ENCODE data around the gene IFT27.
A peak's percentile ranks its signal among the peaks of the same experiment; 100 is the strongest.

IFT27 gene

GRCh38 chr22:36795633-36796032, 19.7 kb upstream of the IFT27 start:
- Mint-ChIP-seq H3K4me3 (no peak overlapping the region), H3K4me1 (peaks cover 12% of the 10 kb centered on the region), H3K36me3 (ENCODE audit: low read depth) (no peaks in the 10 kb centered on the region), H3K27me3 (ENCODE audit: low read depth) (peaks cover 16% of the 10 kb centered on the region), H3K9me3 (no peaks in the 10 kb centered on the region), H3K27ac (peak overlapping the region in 1 of 3 experiments; percentile 47)
- no peak for TF ChIP-seq CTCF (IDR thresholded peaks at IDR 0.05; ENCODE audit: unreplicated experiment in 3 of 3)

- H3K27me3 Mint-ChIP-seq (ENCODE audit: low read depth): peaks cover 25% of the 10 kb centered on the region
- H3K4me1 Mint-ChIP-seq: no peaks in the 10 kb centered on the region
- no peak overlapping the region for H3K4me3 Mint-ChIP-seq
- no peaks in the 10 kb centered on the region for H3K9me3 Mint-ChIP-seq
- no peak overlapping the region for H3K27ac Mint-ChIP-seq
- H3K36me3 Mint-ChIP-seq (ENCODE audit: low read depth): no peaks in the 10 kb centered on the region
- no peak for TF ChIP-seq CTCF (IDR thresholded peaks at IDR 0.05; ENCODE audit: unreplicated experiment in 3 of 3)
These were observed 14.7 kb upstream of the IFT27 start for GRCh38 chr22:36790648-36791047.

- Mint-ChIP-seq H3K4me3 (no peak overlapping the region), H3K27ac (no peak overlapping the region), H3K4me1 (peaks cover 5% of the 10 kb centered on the region), H3K9me3 (no peaks in the 10 kb centered on the region), H3K27me3 (ENCODE audit: low read depth) (peaks cover 45% of the 10 kb centered on the region), H3K36me3 (ENCODE audit: low read depth) (no peaks in the 10 kb centered on the region)
- no peak for TF ChIP-seq CTCF (IDR thresholded peaks at IDR 0.05; ENCODE audit: unreplicated experiment in 3 of 3)
These were observed 11.5 kb upstream of the IFT27 start for GRCh38 chr22:36787204-36787988.

- no peaks in the 10 kb centered on the region for H3K9me3 Mint-ChIP-seq
- H3K36me3 Mint-ChIP-seq (ENCODE audit: low read depth): no peaks in the 10 kb centered on the region
- no peak overlapping the region for H3K4me3 Mint-ChIP-seq
- no peak overlapping the region for H3K27ac Mint-ChIP-seq
- peaks cover 12% of the 10 kb centered on the region for H3K4me1 Mint-ChIP-seq
- H3K27me3 Mint-ChIP-seq (ENCODE audit: low read depth): peaks cover 53% of the 10 kb centered on the region
- TF ChIP-seq CTCF (IDR thresholded peaks at IDR 0.05; ENCODE audit: unreplicated experiment in 3 of 3): no peak
These were observed 7.8 kb upstream of the IFT27 start for GRCh38 chr22:36783743-36784142.

- peaks cover 6% of the 10 kb centered on the region for H3K36me3 Mint-ChIP-seq (ENCODE audit: low read depth)
- H3K4me3 Mint-ChIP-seq: no peak overlapping the region
- peak; percentile 94 to 96 (median 94) for TF ChIP-seq CTCF (IDR thresholded peaks at IDR 0.05; ENCODE audit: unreplicated experiment in 3 of 3)
- H3K27me3 Mint-ChIP-seq (ENCODE audit: low read depth): peaks cover 54% of the 10 kb centered on the region
- H3K9me3 Mint-ChIP-seq: peaks cover 7% of the 10 kb centered on the region
- H3K27ac Mint-ChIP-seq: no peak overlapping the region
- H3K4me1 Mint-ChIP-seq: peaks cover 12% of the 10 kb centered on the region
These were observed 6.0 kb upstream of the IFT27 start for GRCh38 chr22:36781656-36782627.
